HG02759 (cell line): ENCODE data around the gene AIPL1.

Experiments used
- ATAC-seq: cut with Tn5 transposase; IDR thresholded peaks from one replicate; pipeline ENCODE4 v1.9.1; 2021; ENCODE audit warnings: mild to moderate bottlenecking, moderate library complexity; ENCODE audit not compliant: unreplicated experiment

AIPL1 gene

DNA sequence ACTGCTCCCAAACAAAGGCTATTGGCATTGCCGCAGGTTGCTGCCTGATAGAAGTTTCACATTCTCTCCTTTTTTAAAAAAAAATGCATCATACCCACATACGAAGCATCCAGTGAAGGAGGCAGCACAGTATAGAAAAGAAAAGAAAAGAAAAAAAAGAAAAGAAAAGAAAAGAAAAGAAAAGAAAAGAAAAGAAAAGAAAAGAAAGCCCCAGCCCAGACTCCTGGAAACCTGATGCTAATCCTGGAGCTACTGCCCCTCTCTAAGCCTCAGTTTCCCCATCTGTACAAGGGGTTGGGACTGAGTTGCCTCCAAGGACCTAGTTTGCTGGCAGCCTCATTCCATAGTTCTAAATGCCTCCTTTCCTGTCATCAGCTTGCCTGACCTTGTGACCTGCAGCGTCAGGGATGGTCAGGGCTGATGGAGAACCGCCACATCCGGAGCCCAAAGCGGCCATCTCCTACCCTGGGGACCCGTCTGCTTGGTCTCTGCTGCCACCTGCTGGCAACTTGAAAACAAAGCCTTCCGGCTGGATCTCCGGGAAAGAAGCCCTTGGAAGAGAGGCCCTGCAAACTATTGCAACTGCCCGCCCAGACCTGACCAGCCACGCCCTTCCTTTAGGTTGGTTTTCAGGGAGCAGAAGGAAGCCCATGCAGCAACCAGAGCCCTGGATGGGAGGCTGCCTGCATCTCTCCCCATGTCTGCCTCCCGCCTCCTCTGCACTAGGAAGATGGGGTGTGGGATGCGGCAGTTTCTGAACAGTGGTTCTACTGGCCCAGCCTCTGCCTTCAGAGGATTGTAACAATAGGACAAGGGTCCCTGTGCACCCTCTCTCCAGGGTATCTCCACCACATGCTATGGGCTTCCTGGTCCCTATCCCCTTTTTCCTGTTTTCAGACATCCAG lies 13.0 kb downstream of the AIPL1 start:
- ATAC-seq: no peak

DNA sequence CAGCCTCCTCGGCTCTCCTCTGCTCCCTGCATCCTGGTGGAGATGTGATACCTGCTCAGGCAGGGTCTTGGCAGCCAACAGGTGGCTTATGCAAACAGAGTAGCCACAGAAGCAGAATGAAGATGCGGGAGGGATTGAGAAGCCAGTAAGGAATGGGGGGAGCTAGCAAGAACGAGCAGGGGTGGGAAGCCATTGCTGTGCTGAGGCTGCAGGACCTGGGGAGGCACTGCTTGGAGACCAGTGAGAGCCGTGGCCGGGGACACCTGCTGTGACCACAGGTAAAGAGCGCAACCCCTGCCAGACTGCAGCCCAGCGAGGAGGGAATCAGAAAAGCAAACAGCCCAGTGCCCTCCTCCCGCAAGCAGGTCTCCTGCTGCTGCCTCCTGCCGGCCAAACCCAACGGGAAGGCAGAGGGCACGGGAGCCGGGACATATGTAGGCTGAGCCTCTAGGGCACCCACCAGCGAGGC lies 14.7 kb downstream of the AIPL1 start:
- no peak for ATAC-seq

DNA sequence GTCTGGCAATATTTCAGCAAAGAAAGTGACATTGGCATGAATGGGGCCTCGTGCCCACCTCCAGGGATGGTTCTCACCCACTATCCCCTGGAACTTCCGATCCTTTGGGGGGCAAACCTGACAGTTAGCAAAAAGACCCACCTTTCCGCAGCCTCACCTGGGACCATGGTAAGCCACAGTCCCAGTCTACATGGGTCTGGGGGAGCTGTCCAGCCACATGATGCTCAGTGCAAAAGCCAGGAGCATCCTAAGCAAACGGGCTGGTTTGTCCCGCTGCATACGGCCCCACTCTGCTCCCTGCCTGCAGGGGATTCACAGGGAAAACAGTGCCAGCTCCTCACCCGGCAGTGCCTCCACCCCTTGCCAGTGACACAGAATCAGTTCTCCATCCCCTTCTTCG lies 19.3 kb downstream of the AIPL1 start:
- ATAC-seq: no peak

DNA sequence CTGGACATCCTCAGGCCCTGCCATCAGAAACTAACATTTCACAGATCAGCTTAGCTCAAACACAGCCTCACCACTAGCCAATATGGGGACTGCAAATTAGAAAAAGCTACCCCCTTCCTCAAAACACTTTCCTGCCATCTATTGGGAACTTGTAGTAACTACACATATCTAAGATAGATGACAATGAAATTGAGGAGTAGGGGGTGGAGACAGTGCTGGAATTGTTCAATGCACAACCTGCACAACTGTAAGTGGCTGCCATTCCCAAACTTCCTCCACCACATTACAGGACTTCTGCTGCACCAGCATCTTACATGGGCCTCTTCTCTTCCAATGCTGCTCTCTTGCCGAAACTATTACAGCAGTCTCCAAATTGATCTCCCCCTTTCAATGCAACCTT lies 21.9 kb downstream of the AIPL1 start:
- ATAC-seq: no peak

DNA sequence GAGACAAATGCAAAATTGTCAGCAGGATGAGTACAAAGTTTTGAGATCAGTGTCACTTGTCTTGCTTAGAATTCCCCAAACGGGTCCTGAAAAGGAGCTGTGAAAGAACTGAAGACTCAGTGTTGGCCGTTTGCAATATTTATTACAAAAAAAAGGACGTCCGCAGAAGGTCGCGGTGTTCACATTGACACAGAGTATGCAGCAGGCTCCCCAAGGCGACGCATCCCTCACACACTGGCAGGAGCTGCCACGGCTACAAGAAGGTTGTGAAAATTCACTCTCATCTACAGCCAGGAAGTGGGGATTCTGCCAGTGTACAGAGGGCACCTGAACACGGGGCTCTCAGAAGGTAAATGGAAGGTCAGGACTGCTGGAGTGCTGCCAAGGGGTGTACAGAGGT lies 26.2 kb downstream of the AIPL1 start:
- ATAC-seq: no peak

DNA sequence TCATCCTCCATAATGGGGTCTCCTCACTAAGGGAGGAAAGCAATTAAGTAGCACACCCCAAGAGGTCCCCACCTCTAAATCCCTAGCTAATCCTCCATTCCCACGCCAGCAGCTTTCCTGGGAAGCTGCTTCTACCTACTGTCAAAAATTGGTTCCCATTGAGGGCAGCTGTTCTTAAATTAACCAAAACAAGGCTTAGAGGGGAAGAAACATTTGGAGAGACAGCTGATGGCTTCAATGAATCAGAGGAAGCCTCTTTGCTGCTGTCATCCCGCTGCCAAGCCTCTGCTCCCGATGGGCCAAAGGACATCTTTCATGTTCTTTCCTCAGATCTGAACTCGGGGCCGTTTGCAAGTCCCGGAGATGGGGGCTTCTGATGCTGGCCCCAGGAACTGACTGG lies 26.6 kb downstream of the AIPL1 start:
- ATAC-seq: no peak

DNA sequence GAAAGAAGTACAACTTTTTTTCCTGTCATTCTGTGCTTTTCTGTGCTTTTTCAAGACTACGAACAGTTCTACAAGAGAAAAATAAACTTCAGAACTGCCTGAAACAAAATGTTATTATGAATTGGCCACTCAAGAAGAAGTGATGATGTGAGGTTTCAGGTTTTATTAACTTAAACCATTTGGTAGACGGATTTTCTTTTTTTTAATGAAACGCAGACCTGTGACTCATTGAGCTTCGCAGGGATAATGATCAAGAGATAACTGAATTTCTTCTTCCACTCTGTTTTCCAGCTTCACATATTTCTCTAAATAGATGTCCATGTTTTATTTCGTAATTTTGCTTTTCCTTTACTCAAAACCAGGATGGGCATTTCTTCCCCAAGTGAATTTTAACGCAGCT lies 32.7 kb downstream of the AIPL1 start:
- ATAC-seq: no peak

DNA sequence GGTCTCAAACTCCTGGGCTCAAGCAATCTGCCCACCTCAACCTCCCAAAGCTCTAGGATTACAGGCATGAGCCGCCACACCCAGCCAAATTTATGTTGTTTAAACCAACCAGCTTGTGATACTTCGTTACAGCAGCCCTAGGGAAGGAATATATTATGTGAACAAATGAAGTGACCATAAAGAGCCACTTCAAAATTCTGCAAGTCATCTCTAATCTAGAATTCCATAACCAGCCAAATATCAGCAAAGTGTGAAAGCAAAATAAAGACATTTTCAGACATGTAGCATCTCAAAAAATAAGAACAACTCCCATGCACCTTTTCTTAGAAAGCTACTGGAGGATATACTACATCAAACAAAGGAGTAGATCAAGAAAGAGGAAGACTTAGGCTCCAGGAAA lies 36.0 kb downstream of the AIPL1 start:
- no peak for ATAC-seq

DNA sequence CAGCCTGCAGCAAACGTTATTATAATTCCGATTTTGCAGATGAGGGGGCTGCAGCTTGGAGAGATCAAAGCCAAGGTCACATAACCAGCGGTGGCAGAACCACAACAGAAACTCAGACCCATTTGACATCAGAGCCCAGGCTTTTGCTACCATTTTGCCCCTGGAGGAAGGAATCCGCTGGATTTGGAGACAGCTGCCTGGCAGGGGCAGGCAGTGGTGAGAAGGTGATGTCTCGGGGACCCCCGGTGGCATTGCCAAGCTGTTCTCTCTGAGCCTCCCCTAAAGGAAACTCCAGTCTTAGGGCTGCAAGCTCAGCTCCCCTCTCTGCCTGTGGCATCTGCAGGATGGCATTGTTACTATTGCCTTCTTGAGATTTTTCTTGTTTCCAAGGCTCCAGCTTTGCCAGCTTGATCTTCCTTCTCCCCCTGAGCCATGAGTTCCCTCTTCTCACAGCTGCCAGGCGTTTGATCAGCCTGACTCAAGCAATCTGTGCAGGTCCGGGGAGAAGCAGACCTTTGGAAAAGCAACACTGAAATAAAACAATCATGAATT lies 40.8 kb downstream of the AIPL1 start:
- no peak for ATAC-seq

DNA sequence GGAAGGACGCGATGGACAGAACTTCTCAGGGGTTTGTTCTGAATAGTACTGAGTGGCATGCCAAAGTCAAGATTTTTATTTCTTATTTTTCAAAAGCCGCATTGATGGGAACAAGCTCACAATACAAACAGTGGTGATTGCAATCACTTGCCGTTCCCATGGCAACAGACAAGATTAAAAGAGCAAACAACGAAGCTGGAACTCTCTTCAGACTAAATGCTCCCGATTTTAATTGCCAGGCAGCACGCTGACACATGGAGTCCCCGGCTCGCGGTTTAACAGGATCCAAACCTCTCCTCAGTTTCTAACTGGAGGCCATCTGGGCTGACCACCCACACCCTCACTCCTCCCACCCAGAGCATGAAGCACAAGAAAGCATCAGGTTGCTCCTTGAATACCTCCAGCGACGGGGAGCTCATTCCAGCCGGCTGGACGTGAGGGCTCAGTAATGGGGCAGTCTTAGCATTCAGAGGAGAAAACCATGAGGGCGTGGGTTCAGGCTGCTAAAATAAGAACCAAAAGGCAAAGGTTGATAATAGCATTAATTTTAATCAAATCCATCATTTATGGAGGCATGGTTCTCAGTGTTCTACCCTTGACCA lies 41.5 kb downstream of the AIPL1 start:
- ATAC-seq: no peak

DNA sequence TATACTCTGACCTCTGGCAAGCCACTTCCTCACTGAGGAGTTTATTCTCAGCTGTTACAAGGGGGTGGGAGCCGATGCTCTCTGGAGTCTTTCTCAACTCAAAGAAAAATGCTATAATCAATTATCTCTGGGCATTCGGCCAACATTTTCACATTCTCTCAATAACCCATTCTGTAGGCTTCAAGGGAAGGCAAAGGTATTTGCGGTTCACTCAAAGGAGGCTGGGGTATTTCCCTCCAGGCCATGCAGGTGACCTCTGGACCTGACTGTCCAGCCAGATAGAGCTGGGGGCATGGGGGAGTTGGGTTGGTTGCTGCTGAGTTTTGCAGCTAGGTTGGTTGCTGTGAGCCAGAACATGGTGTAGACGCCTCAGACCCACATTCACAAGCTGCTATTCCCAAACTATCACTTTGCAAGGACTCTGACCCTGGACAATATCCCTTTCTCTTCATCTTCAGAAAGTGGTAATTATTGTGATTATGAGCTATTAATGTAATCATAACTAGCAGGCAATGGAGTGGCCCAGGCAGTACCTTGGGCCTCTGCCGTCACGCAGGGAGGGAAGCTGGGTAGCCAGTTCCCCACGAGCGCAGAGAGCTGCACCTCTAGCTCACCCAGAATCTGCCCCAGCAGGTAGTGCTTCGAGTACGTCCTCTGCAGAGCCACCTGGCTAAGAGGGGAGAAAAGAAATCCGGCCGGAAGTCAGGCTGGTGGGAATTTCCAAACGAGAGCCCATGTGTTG lies 42.1 kb downstream of the AIPL1 start:
- no peak for ATAC-seq

DNA sequence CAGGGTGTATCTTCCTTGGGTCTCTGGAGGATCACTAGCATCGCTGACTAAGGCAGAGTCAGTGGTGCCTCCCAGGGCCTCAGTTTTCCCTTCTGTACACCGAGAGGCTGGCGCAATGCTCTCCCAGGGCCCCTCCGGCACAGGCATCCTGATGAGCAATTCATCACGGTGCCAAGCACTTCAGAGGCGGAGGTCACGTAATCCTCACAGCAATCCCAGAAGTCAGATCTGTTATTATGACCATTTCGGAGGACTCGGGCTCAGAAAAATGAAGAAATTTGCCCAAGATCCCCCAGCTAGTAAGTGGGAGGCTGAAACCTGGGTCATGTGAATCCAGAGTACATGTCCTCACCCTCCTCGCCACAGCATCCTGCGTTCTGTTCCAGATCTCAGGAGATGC lies 46.5 kb downstream of the AIPL1 start:
- no peak for ATAC-seq

DNA sequence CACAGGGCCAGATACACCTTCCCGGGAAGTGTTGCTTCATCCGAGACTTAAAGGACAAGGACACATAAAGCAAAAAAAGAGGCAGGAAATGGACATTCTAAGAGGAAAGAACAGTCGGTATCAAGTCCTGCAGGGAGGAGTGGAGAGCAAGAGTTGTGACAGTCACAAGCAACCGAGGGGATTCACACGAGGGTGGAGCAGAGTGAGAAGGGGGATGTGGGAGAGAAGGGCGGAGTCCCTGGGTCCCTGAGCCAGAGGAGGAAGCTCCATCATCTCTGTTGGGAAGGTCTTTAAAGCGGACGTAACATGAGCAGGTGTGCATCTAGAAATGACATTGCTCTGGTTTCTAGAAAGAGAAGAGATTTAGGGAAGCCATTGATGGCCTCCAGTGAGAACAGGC lies 47.1 kb downstream of the AIPL1 start:
- ATAC-seq: no peak

DNA sequence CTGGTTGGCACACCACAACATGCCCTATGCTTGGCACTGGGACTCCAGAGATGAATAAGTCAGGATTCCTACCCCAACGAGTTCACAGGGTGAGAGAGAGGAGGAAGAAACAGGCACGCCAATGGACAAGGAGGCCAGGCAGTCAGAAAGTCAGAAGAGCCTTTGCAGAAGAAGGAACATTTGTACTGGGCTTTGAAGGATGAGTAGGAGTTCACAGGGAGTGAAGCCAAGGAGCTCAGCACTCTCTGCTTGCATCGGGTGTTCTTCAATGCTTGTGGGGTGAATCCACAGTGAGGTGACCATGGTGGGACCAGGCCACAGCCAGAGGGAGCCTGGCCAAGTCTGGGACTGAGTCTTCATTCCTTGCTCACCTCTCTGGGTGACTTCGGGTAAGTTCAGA lies 47.5 kb downstream of the AIPL1 start:
- ATAC-seq: no peak

DNA sequence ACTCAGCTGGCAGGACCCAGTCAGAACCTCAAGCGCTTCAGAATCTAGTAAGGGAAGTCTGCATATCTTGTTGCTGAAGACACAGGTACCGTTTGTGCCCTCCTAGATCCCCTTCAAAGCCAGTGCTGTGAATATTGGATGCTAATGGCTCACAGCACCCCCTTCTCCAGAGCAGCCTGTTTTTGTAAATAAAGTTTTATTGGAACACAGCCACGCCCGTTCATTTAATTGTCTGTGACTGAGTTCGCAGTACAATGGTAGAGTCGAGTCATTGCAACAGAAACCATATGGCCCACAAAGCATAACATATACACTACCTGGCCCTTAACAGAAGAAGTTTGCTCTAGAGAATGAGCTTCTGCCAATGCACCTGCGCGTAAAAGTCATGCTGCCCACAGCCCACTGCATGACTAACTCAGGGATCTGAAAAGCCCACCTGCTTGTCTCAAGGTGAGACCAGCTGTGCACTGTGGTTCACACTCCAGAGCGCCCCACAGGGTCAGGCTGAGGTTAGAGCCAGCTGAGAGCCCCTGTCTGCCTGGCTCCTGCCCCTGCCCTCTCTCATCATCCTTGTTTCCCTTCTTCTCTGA lies 48.8 kb downstream of the AIPL1 start:
- ATAC-seq: no peak

DNA sequence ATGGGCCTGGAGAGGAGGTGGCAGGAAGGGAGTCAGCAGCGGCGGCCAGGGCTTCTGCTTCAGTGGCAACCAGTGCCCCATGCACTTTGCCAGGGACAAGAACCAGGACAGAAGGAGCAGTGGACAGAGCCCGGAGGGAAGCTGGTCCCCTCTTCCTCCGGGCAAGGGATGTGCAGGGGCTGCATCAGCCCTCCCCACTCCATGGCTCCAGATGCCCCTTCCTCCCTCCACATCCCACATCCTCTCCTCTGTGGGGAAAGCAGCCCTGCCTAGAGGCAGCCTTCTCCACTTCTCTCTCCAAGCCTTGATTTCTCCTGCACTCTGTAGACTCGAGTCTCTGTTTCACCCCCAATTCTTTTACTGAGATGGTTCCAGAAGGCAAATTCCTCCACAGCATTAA lies 50.4 kb downstream of the AIPL1 start:
- no peak for ATAC-seq

DNA sequence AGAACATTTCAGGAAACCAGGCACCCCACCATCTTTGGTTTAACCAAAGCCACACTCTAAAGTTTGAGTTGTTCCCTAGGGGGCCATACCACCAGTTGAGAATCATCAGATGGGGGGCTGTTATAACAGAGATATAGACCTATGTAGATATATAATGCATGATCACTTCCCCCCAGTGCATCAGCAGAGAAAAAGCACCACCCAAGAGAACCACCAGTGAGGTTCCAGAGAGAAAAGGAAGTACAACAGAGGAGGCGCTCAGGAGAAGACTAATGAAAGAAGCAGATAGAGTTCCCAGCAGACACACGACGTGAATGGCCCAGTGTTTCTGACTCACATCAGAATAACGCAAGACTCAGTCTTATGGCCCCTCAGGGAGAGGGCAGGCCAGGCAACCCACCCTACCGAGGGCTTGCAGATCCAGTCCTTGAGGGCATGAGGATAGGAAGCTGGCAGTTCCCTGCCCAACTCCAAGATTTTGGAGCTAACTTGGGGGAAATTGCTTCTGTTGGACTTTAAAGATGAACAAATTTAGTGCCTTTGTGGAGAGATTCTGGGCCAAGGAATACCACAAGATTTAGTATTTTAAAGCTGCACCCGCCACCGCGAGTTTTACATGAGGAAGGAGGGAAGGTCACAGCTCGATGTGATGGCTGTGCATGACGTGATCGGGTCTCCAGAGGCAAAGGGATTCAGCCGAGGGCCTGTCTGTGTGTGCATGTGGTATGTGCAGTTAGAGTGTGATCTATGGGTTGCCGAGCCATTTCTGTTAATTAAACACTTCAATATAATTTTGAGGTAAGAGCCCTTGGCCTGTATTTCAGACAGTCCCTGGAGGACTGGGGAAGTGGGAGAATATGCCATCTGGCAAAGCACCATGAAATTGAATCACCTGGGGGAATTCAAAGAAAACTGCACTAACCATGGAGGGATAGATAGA lies 53.1 kb downstream of the AIPL1 start:
- no peak for ATAC-seq

DNA sequence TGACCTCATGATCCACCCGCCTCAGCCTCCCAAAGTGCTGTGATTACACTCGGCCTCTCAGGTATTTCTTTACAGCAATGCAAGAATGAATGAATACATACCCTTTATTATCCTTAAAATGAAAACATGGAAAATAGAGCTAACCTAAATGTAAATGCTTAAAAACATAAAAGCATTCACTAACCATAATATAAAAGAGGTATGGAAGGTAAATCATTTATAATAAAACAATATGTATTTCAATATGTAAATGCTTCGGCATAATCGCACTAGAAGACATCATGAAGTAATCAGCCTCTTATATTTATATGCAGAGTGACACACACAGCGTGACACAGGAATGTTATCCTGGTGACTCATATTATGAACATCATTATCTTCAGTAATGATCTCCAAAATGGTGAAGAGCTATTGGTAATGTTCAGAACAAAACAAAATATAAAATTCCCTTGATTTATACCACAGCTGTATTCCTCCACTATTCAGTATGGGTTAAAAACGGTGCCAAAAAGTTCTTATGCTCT lies 53.9 kb downstream of the AIPL1 start:
- no peak for ATAC-seq

DNA sequence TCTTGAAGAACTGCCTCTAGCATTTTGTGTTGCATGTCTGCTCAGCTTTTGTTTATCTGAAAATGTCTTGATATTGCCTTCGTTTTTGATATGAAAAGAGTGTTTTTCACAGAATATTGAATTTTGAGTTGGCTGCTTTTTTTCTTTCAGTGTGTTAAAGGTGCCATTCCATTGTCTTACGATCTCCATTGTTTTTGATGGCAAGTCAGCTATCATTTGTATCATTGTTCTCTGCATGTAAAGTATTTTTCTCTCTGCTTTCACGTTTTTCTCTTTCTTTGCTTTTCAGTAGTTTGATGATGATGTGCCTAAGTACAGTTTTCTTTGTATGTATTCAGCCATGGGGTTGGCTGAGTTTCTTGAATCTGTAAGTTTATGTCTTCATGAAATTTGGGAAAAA lies 57.0 kb downstream of the AIPL1 start:
- no peak for ATAC-seq

DNA sequence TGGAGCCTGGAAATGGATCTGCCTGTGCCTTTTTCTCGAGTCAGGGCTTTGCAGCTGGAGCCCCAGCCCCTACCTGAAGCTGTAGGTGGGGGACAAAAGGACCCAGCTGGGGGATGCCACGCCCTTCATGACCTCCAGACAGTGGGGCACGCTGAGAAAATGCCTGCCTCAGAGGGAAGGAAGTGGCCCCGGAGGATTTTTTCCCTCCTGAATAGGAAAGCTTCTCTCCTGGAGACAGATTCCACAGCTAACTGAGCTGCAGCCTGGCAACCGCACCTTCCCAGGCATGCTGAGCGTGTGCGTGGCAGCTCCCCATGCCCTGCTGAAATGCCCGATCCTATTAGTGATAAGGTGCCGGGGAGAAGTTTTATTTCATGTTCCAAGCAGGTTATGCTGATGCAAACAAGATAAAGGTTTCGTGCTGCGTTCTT lies 58.0 kb downstream of the AIPL1 start:
- ATAC-seq: no peak
